Vagina (tissue), 2 donors: ENCODE measurements around the gene RIPK3. TPM values are rescaled to one million over a fixed set of nuclear protein-coding genes. Genes with fewer than 3 reads are reported as not detected.

Source experiments
- DNase-seq, 2 donors: peaks; one replicate each; pipeline ENCODE4 v3.0.0-alpha.2; 2017; ENCODE audit errors: extremely low spot score in 2 of 2
- H3K27ac ChIP-seq: fragments of 200-600 bp; sonication (generic); one replicate; pipeline ENCODE4 v1.5.1; 2019
- H3K27me3 ChIP-seq: fragments of 200-600 bp; sonication (generic); one replicate; pipeline ENCODE4 v1.5.1; 2019
- H3K36me3 ChIP-seq, 2 donors: fragments of 200-600 bp; sonication (generic); one replicate each; pipeline ENCODE4 v1.5.1; 2017 to 2019
- H3K4me1 ChIP-seq: fragments of 200-600 bp; sonication (generic); one replicate; pipeline ENCODE4 v1.5.1; 2019
- H3K4me3 ChIP-seq, 2 donors: fragments of 200-600 bp; sonication (generic); 1 replicate in 1 of 2; 2 replicates in 1 of 2; pipeline ENCODE4 v1.5.1; 2016 to 2019
- H3K9me3 ChIP-seq: fragments of 200-600 bp; sonication (generic); one replicate; pipeline ENCODE4 v1.5.1; 2019
- POLR2A ChIP-seq, 2 donors: fragments of 450-650 bp; IDR thresholded peaks; one replicate each; pipeline ENCODE4 v1.6.1; 2017; ENCODE audit warnings: antibody characterized with exemption in 2 of 2, mild to moderate bottlenecking in 2 of 2, moderate library complexity in 2 of 2
- POLR2AphosphoS5 ChIP-seq, 2 donors: sonication (generic); formaldehyde crosslinking; IDR thresholded peaks; one replicate each; pipeline ENCODE4 v1.9.0; 2017; ENCODE audit warnings: antibody characterized with exemption in 2 of 2, mild to moderate bottlenecking in 2 of 2, low read depth in 1 of 2; ENCODE audit not compliant: insufficient read depth in 1 of 2
- intact Hi-C: fragments of 100-400 bp; cut with DNase I; formaldehyde crosslinking; loops from one replicate; pipeline ENCODE4 v1.15.1; 2023
- total RNA-seq: library from RNA; depleted of rRNA; stranded (reverse); fragments of >200 nt; gene quantifications from one replicate; pipeline ENCODE4 v1.2.3, GENCODE V29; 2016
- TF ChIP-seq, protein P1 (sequence below), 3 experiments: fragments of 450-650 bp in 2 of 3; fragments of 200-600 bp in 1 of 3; sonication (generic) in 1 of 3; IDR thresholded peaks; one replicate each; pipeline ENCODE4 v1.5.1; 2017 to 2019; ENCODE audit warnings: antibody characterized with exemption in 3 of 3, mild to moderate bottlenecking in 2 of 3, moderate library complexity in 2 of 3

RIPK3 gene
- total RNA-seq, 1 donor from 2014 or later = 10.1 TPM

DNA sequence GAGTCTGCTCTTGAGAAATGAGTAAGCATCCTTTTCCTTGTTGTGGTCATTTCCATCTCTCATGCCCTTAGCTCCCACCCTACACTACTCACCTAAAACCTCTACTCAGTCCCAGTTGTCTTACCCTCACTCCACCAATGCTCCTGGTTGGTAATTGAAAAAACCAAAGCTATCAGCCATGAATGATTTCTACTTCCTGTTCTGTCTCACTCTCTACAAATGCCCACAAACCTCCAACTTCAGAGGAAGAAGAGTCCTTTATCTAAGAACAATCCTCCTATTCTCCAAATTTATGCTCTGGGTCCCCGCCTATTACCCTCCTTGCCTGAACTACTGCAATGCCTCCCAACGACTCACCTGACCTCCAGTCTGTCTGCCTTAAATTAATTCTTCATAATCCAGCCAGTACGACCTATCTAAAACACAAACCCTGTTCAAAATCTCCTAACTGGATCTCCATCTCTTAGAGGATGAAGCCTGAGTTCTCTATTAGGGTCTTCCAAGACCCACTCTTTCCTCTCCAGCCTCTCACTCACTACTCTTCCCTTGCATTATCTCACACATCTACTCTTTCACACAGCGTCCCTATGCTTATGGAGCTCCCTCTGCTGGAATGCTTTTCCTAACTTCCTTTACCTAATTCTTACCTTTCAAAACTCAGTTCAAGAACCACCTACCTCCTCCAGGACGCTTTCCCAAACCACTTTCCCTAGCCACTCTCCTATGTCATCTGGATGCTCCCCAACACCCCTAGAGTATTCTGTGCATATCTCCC, 42.4 kb downstream of the RIPK3 start:
- Histone ChIP-seq H3K9me3 (no peaks in the 10 kb centered on the region), H3K4me1 (peaks cover 47% of the 10 kb centered on the region), H3K27me3 (no peaks in the 10 kb centered on the region), H3K4me3 (no peak overlapping the region), H3K36me3 (peaks cover 0 to 28% of the 10 kb centered on the region in 2 donors), H3K27ac (peak overlapping the region; percentile 6)
- TF ChIP-seq POLR2AphosphoS5 (IDR thresholded peaks at IDR 0.05; ENCODE audit: insufficient read depth in 1 of 2, low read depth in 1 of 2) = no peak
- TF ChIP-seq, protein P1, sequence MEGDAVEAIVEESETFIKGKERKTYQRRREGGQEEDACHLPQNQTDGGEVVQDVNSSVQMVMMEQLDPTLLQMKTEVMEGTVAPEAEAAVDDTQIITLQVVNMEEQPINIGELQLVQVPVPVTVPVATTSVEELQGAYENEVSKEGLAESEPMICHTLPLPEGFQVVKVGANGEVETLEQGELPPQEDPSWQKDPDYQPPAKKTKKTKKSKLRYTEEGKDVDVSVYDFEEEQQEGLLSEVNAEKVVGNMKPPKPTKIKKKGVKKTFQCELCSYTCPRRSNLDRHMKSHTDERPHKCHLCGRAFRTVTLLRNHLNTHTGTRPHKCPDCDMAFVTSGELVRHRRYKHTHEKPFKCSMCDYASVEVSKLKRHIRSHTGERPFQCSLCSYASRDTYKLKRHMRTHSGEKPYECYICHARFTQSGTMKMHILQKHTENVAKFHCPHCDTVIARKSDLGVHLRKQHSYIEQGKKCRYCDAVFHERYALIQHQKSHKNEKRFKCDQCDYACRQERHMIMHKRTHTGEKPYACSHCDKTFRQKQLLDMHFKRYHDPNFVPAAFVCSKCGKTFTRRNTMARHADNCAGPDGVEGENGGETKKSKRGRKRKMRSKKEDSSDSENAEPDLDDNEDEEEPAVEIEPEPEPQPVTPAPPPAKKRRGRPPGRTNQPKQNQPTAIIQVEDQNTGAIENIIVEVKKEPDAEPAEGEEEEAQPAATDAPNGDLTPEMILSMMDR (IDR thresholded peaks at IDR 0.05) = no peak
- no peak for TF ChIP-seq POLR2A (IDR thresholded peaks at IDR 0.05)
- intact Hi-C loops = loop anchor here (2.0 kb wide), 1 partner anchor 55 kb away; the partner anchor contains the start of gene TINF2
- DNase-seq = no peak

DNA sequence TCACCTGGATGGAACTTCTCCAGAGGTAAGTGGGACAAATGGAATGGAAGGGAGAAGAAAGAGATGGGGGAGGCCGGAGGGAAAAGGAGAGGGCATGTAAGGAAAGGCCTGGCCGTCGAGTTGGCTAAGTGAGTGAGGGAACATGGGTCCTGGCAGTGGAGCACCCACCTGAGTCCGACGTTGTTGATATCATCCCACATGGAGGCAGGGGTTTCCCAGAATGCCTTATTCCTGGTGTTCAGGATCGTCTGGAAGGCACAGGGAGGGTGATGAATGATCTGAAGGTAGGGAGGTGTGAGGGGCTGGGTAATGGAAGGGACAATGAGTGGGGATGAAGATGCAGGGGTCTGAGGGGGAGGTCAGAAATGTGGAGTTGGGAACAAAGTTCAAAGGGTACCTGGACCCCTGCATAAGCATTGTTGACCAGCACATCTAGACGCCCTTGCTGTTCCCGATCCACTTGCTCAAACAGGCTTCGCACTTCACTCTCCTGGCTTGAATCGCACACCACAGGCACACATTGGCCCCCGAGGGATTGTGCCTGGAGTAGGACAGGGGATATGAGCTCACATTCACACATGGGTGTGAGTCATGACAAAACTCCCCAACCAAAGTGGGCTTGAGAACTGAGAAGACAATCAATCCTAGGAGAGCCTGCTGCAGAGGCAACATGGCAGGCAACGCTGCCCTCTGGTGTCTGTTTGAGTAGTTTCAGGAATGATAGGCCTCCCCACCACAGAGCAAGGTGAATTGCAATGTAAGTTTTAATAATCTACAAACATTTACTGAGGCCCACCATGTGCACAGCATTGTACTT, 43.2 kb downstream of the RIPK3 start:
- TF ChIP-seq, protein P1 (IDR thresholded peaks at IDR 0.05) = peak; percentile 28 to 73 (median 62)
- TF ChIP-seq POLR2AphosphoS5 (IDR thresholded peaks at IDR 0.05; ENCODE audit: insufficient read depth in 1 of 2, low read depth in 1 of 2) = peak; percentile 16 to 21
- TF ChIP-seq POLR2A (IDR thresholded peaks at IDR 0.05) = no peak
- H3K27me3 ChIP-seq = no peaks in the 10 kb centered on the region
- H3K9me3 ChIP-seq = no peaks in the 10 kb centered on the region
- peaks cover 0 to 28% of the 10 kb centered on the region in 2 donors for H3K36me3 ChIP-seq
- DNase-seq = no peak
- H3K27ac ChIP-seq = peak overlapping the region; percentile 6
- H3K4me1 ChIP-seq = peaks cover 46% of the 10 kb centered on the region
- intact Hi-C loops = loop anchor here (2.0 kb wide), 1 partner anchor 54 kb away; the partner anchor contains the start of gene TINF2
- no peak overlapping the region for H3K4me3 ChIP-seq

DNA sequence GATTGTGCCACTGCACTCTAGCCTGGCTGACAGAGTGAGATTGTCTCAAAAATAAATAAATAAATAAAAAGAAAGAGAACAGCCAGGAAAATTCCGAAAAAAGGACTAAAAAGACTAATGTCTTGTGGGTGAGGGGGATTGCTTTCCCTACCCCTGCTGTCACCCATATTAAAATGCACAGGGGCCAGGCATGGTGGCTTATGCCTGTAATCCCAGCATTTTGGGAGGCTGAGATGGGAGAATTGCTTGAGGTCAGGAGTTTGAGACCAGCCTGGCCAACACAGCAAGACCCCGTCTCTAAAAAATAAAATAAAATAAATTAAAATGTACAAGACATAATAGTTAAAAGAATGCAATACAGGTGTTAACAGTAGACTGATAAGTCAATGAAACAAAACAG, 46.3 kb downstream of the RIPK3 start:
- Histone ChIP-seq H3K4me3 (no peak overlapping the region), H3K9me3 (no peaks in the 10 kb centered on the region), H3K36me3 (peaks cover 0 to 43% of the 10 kb centered on the region in 2 donors), H3K27me3 (no peaks in the 10 kb centered on the region), H3K27ac (no peak overlapping the region), H3K4me1 (peaks cover 22% of the 10 kb centered on the region)
- TF ChIP-seq POLR2A (IDR thresholded peaks at IDR 0.05) = no peak
- TF ChIP-seq, protein P1 (IDR thresholded peaks at IDR 0.05) = no peak
- TF ChIP-seq POLR2AphosphoS5 (IDR thresholded peaks at IDR 0.05; ENCODE audit: insufficient read depth in 1 of 2, low read depth in 1 of 2) = no peak
- DNase-seq = no peak
- intact Hi-C loops = no loop called here

DNA sequence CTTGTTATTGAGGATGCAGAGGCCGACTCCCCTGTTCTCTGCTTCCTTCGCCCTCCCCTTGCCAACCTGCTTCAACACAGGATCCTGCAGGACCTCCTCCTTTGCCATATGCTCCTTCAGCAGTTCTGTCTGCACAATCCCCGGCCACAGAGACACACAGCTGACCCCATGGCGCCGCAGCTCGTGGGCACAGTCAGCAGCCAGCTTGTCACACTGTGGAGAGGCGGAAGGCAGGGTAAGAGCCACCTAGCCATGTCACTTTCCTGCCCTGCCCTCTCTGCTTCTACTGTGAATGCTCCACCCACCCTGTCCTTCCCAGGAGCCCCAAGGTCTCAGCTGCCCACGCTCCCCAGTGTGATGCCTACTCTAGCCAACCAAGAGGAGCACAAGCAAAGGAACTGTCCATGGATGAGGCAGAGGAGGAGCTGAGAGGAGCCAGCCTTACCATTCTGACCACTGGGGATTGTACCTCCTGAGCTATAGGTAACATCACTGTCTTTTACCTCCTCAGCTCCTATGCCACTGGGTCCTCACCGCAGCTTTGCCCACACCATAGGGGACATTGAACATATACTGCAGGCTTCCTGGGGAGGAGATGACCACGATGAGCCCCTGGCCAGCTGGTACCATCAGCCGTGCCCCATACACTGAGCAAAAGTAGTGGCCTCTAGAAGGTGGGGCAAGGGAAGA, 47.5 kb downstream of the RIPK3 start:
- TF ChIP-seq POLR2A (IDR thresholded peaks at IDR 0.05) (no peak), POLR2AphosphoS5 (IDR thresholded peaks at IDR 0.05; ENCODE audit: insufficient read depth in 1 of 2, low read depth in 1 of 2) (no peak)
- TF ChIP-seq, protein P1 (IDR thresholded peaks at IDR 0.05) = no peak
- Histone ChIP-seq H3K9me3 (no peaks in the 10 kb centered on the region), H3K4me3 (no peak overlapping the region), H3K27ac (no peak overlapping the region), H3K27me3 (no peaks in the 10 kb centered on the region), H3K36me3 (peaks cover 0 to 43% of the 10 kb centered on the region in 2 donors), H3K4me1 (peaks cover 9% of the 10 kb centered on the region)
- intact Hi-C loops = no loop called here
- no peak for DNase-seq
